LNCAP (cell line): ENCODE measurements around the gene EIF4B.

Source experiments
- CTCF ChIP-seq: fragments of 450-650 bp; IDR thresholded peaks from 2 replicates; pipeline ENCODE4 v1.5.1; 2017; ENCODE audit warnings: mild to moderate bottlenecking

EIF4B gene

GRCh38 chr12:53054112-53054878, 48.0 kb downstream of the EIF4B start:
- no peak for TF ChIP-seq CTCF

GRCh38 chr12:53055471-53056266, 49.4 kb downstream of the EIF4B start:
- TF ChIP-seq CTCF, result no peak

GRCh38 chr12:53056296-53056695, 50.0 kb downstream of the EIF4B start:
- no peak for TF ChIP-seq CTCF

DNA sequence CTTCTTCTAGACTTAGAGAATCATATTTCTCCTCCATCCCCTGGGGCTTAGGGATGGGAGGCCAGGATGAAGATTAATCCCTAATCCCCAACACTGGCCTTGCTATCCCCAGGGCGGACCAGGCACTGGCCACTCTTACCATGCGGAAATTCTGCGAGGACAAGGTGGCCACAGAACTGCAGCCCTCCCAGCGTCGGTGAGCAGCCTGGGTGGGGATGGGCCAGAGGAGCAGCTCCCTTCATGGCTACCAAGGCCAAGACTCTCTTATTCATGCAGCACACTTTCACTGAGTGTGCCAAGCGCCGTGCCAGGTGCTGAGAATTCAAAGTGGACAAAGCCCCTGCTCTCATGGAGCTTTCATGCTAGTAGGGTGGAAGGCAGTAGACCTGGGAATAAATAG, 50.6 kb downstream of the EIF4B start:
- no peak for TF ChIP-seq CTCF

- no peak for TF ChIP-seq CTCF
These were observed 51.7 kb downstream of the EIF4B start for GRCh38 chr12:53057816-53058500.

GRCh38 chr12:53058674-53059433, 52.6 kb downstream of the EIF4B start:
- TF ChIP-seq CTCF, result no peak

GRCh38 chr12:53059434-53060063, 53.3 kb downstream of the EIF4B start:
- no peak for TF ChIP-seq CTCF
